ENCODE measurements around the gene TCF4. TPM values are rescaled to one million over a fixed set of nuclear protein-coding genes. Genes with fewer than 3 reads are reported as not detected.

TCF4 gene
- total RNA-seq, 1 donor from 2014 or later: 7.2 TPM

DNA sequence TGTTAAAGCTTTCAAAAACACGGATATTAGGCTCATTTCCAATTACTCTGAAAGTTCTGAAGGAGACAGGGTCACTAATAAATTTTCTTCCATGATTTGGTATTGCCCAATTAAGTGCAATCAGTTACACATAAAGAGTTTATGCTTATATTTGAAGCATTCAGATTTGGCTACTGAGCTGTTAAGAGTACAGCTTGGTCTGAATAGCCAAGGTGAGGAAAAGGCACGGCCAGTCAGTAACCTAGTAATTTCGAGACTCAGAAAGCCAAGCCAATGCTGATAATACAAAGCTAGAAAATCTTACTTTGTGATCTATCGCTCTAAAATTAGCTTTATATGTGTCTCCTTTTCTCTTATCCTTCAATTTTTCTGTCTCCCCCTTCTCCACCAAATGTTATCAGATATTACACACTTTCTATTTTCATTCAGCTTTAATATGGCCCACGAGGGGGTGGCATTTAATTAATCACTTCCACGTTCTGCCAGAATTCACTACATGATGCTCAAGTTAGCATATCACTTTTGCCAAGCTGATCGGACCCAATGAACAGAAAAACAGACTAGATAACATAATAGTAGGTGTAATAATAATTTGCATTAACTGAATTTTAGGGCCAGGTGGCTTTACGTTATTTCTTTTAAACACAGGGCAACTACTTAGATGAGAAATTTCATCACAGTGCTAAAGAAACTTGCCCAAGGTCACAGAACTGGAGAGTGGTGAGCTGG lies 138.4 kb downstream of the TCF4 start:
- TF ChIP-seq, protein P1, sequence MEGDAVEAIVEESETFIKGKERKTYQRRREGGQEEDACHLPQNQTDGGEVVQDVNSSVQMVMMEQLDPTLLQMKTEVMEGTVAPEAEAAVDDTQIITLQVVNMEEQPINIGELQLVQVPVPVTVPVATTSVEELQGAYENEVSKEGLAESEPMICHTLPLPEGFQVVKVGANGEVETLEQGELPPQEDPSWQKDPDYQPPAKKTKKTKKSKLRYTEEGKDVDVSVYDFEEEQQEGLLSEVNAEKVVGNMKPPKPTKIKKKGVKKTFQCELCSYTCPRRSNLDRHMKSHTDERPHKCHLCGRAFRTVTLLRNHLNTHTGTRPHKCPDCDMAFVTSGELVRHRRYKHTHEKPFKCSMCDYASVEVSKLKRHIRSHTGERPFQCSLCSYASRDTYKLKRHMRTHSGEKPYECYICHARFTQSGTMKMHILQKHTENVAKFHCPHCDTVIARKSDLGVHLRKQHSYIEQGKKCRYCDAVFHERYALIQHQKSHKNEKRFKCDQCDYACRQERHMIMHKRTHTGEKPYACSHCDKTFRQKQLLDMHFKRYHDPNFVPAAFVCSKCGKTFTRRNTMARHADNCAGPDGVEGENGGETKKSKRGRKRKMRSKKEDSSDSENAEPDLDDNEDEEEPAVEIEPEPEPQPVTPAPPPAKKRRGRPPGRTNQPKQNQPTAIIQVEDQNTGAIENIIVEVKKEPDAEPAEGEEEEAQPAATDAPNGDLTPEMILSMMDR (conservative IDR thresholded peaks at IDR 0.05; ENCODE audit: low read depth, low read length): no peak
- H3K4me3 ChIP-seq (ENCODE audit: low read depth, low read length): no peak overlapping the region
- DNase-seq (ENCODE audit: low read depth): no peak

DNA sequence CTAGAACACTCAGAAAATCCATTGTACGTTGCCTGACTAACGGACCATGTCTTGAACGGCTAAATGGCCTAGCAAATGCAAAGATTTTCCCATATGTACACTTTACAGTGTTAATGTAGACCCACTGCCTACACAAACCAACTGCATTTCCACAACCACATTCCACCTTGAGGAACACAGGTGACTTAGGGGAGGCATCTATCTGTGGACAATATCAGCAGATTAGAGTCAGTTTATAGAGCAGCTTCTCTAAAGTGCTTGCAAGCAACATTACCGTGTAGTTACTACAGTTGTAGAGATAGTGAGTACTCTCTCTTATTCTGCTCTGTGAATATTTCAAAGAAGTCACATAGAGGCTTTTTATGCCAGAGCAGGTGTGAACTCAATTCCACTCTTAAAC lies 139.6 kb downstream of the TCF4 start:
- no peak overlapping the region for H3K4me3 ChIP-seq (ENCODE audit: low read depth, low read length)
- TF ChIP-seq, protein P1 (conservative IDR thresholded peaks at IDR 0.05; ENCODE audit: low read depth, low read length): no peak
- DNase-seq (ENCODE audit: low read depth): no peak

DNA sequence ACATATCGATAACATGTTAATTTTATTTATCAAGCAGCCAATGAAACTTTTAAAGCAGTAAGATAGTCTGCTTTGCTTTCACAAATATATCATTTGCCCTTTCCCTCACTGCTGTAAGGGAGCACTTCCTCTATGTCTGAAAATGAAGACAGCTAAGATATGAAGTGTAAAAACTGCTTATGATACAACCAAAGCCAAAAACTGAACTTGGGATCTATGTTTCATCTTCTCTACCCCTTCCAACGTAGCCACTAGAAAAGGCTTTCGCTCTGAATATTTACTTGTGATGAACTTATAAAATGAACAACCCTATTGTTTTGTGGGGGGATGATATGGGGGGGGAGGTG lies 140.3 kb downstream of the TCF4 start:
- DNase-seq (ENCODE audit: low read depth): no peak
- H3K4me3 ChIP-seq (ENCODE audit: low read depth, low read length): no peak overlapping the region
- TF ChIP-seq, protein P1 (conservative IDR thresholded peaks at IDR 0.05; ENCODE audit: low read depth, low read length): no peak

DNA sequence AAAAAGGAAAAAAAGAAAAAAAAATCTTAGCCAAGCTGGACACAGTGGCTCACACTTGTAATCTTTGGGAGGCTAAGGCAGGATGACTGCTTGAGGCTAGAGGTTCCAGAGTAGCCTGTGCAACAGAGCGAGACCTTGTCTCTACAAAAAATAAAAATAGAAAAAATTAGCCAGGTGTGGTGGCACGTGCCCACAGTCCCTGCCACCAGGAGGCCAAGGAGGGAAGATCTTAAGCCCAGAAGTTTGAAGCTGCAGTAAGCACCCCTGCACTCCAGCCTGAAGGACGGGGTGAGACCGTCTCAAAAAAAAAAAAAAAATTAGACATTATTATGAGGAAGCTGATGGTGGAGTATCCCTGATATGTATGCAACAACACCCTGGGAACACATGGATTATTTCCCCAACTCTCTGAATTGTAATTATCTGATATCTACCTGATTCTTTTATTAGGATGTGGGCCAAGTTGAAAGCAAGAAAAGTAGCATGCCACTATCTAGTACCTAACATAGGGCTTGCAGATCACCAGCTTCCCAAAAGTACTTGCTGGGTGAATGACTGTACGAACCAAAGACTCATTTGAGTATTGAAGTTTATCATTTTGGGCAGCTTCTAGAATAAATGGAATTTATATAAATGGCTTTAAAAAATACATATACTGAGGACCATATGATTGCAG lies 140.9 kb downstream of the TCF4 start:
- TF ChIP-seq, protein P1 (conservative IDR thresholded peaks at IDR 0.05; ENCODE audit: low read depth, low read length): no peak
- no peak for DNase-seq (ENCODE audit: low read depth)
- H3K4me3 ChIP-seq (ENCODE audit: low read depth, low read length): no peak overlapping the region

DNA sequence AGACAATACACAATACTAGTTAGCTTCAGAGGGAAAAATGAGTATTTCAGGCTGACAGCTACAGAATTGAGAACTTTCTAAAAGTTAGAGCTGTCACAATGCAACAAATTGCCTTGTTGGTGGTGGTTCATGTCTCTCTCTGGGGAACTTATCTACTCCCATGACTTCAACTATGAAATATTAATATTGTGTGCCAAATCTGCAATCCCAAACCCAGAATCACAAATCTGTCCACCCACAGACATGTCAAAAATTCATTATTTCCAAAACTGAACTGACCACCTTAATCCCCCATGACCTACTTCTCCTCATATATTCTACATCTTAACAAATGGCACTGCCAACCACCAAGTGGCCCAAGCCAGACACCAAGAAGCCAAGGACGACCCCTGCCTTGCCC lies 143.5 kb downstream of the TCF4 start:
- DNase-seq (ENCODE audit: low read depth): no peak
- H3K4me3 ChIP-seq (ENCODE audit: low read depth, low read length): no peak overlapping the region
- TF ChIP-seq, protein P1 (conservative IDR thresholded peaks at IDR 0.05; ENCODE audit: low read depth, low read length): no peak

DNA sequence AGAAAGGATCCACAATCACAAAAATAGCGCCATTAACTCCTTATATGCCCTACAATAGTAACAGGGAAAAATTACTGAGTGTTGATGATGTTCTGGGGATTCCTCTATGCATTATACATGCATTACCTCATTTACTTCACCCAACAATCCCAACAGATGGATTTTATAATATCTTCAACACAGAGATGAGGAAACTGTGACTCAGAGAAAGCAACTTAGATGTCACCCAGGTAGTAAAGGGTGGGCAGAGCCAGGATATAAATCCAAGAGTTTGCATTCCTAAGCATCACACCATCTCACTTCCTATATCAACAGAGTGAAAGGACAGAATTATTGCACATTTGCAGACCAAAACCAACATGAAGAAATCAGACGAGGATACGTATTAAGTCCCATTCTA lies 144.2 kb downstream of the TCF4 start:
- TF ChIP-seq, protein P1 (conservative IDR thresholded peaks at IDR 0.05; ENCODE audit: low read depth, low read length): no peak
- no peak for DNase-seq (ENCODE audit: low read depth)
- no peak overlapping the region for H3K4me3 ChIP-seq (ENCODE audit: low read depth, low read length)

DNA sequence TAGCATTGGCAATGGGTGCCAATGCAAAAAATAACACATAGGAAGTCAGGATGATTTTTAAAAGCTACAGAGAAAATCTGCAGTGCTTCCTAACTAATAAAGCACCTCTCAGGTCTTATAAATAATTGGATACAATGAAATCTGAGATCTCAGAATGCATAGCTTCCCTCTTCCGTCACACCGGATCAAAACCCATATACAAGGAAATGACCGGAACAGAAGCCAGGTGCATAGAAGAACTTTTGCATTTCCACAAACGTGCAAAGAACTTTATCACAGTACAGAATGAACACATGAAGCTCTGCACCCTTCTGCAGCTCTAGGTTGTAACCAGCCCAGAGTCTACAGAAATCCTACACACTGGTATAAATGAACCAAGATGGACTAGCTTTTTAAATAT lies 145.4 kb downstream of the TCF4 start:
- TF ChIP-seq, protein P1 (conservative IDR thresholded peaks at IDR 0.05; ENCODE audit: low read depth, low read length): no peak
- no peak overlapping the region for H3K4me3 ChIP-seq (ENCODE audit: low read depth, low read length)
- DNase-seq (ENCODE audit: low read depth): no peak

Data from epithelial cell of proximal tubule (primary cell).